Measurements from ENCODE around the gene SHROOM3.

- TF ChIP-seq, protein P1, sequence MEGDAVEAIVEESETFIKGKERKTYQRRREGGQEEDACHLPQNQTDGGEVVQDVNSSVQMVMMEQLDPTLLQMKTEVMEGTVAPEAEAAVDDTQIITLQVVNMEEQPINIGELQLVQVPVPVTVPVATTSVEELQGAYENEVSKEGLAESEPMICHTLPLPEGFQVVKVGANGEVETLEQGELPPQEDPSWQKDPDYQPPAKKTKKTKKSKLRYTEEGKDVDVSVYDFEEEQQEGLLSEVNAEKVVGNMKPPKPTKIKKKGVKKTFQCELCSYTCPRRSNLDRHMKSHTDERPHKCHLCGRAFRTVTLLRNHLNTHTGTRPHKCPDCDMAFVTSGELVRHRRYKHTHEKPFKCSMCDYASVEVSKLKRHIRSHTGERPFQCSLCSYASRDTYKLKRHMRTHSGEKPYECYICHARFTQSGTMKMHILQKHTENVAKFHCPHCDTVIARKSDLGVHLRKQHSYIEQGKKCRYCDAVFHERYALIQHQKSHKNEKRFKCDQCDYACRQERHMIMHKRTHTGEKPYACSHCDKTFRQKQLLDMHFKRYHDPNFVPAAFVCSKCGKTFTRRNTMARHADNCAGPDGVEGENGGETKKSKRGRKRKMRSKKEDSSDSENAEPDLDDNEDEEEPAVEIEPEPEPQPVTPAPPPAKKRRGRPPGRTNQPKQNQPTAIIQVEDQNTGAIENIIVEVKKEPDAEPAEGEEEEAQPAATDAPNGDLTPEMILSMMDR (IDR thresholded peaks at IDR 0.05), result no peak
- TF ChIP-seq POLR2A (IDR thresholded peaks at IDR 0.05), result no peak
Observed at GRCh38 chr4:76756416-76756815, 321.4 kb downstream of the SHROOM3 start.
